LNCaP clone FGC (cell line): ENCODE data around the gene KCNC2.

Experiments
- DNase-seq: peaks from one replicate; pipeline ENCODE4 v3.0.0-alpha.2; 2011; ENCODE audit warnings: low read depth
- H3K4me3 ChIP-seq: 2 replicates; pipeline ENCODE4 v1.5.1; 2011; ENCODE audit warnings: mild to moderate bottlenecking, low read depth, low read length, control low read depth
- CTCF ChIP-seq: IDR thresholded peaks from 2 replicates; pipeline ENCODE4 v1.5.1; 2012; ENCODE audit warnings: mild to moderate bottlenecking; ENCODE audit not compliant: control insufficient read depth, insufficient read depth; ENCODE audit errors: extremely low read depth

KCNC2 gene

GRCh38 chr12:75081305-75081704 lies 128.3 kb downstream of the KCNC2 start:
- no peak for DNase-seq
- no peak overlapping the region for H3K4me3 ChIP-seq
- TF ChIP-seq CTCF: no peak

GRCh38 chr12:75080582-75080981 lies 129.1 kb downstream of the KCNC2 start:
- no peak for TF ChIP-seq CTCF
- DNase-seq: no peak
- no peak overlapping the region for H3K4me3 ChIP-seq

- DNase-seq: no peak
- TF ChIP-seq CTCF: no peak
These were observed 144.2 kb downstream of the KCNC2 start for GRCh38 chr12:75065482-75065881.

GRCh38 chr12:75062691-75063090 lies 146.9 kb downstream of the KCNC2 start:
- H3K4me3 ChIP-seq: no peak overlapping the region
- no peak for DNase-seq

More at GRCh38 chr12:75065482-75065881, 144.2 kb downstream of the KCNC2 start:
- no peak overlapping the region for H3K4me3 ChIP-seq

GRCh38 chr12:75058228-75058627 lies 151.4 kb downstream of the KCNC2 start:
- no peak for DNase-seq
- 0 out of 2 replicates have a peak, but pooled peaks have one; percentile 8 for TF ChIP-seq CTCF
- H3K4me3 ChIP-seq: no peak overlapping the region

More at GRCh38 chr12:75062691-75063090, 146.9 kb downstream of the KCNC2 start:
- no peak for TF ChIP-seq CTCF

- no peak for TF ChIP-seq CTCF
- peak; percentile 97 for DNase-seq
- no peak overlapping the region for H3K4me3 ChIP-seq
These were observed 160.9 kb downstream of the KCNC2 start for GRCh38 chr12:75048767-75049166.

GRCh38 chr12:75047885-75048525 lies 161.6 kb downstream of the KCNC2 start:
- no peak for TF ChIP-seq CTCF
- no peak for DNase-seq
- no peak overlapping the region for H3K4me3 ChIP-seq
